Bronchial epithelial cell (primary cell): Measurements from ENCODE around the gene OR6B3. TPM values are rescaled to one million over a fixed set of nuclear protein-coding genes. Genes with fewer than 3 reads are reported as not detected.
"Not testable (repeated sequence)": the region's sequence is repeated elsewhere in the genome, so short reads cannot be mapped to it uniquely, and the experiment has no call there.

ENCODE experiments used
- DNase-seq: peaks from one replicate; pipeline ENCODE4 v3.0.0-alpha.2; 2010; ENCODE audit warnings: low read depth
- FAIRE-seq: peaks from 2 replicates; lab custom pipeline; 2011; peaks lifted over from hg19 to GRCh38; lab: Jason Lieb, UNC
- H3K27me3 ChIP-seq: 2 replicates; pipeline ENCODE4 v1.5.1; 2011; ENCODE audit warnings: low read length; ENCODE audit not compliant: control insufficient read depth, insufficient read depth
- H3K36me3 ChIP-seq: 2 replicates; pipeline ENCODE4 v1.5.1; 2011; ENCODE audit warnings: low read length; ENCODE audit not compliant: control insufficient read depth, insufficient read depth
- H3K4me3 ChIP-seq: 2 replicates; pipeline ENCODE4 v1.5.1; 2011; ENCODE audit warnings: mild to moderate bottlenecking, low read depth, low read length, control low read depth
- CTCF ChIP-seq: IDR thresholded peaks from 2 replicates; pipeline ENCODE4 v1.5.1; 2011; ENCODE audit warnings: mild to moderate bottlenecking, moderate library complexity, low read length, control low read depth, inconsistent platforms; ENCODE audit not compliant: insufficient read depth, severe bottlenecking
- total RNA-seq: library from RNA; depleted of rRNA; stranded (reverse); fragments of >200 nt; gene quantifications from 2 replicates; pipeline ENCODE4 v1.2.1, GENCODE V29; 2014

The OR6B3 gene
- total RNA-seq, 1 donor from 2014 or later: not detected

GRCh38 chr2:240051697-240052096 lies 1.6 kb downstream of the OR6B3 start:
- FAIRE-seq (no peak), DNase-seq (no peak)
- no peaks in the 10 kb centered on the region for H3K36me3 ChIP-seq
- peaks cover 6% of the 10 kb centered on the region for H3K27me3 ChIP-seq
- no peak for TF ChIP-seq CTCF
- no peak overlapping the region for H3K4me3 ChIP-seq

- FAIRE-seq: no peak
- H3K4me3 ChIP-seq: no peak overlapping the region
- H3K36me3 ChIP-seq: no peaks in the 10 kb centered on the region
- H3K27me3 ChIP-seq: peaks cover 6% of the 10 kb centered on the region
- no peak for DNase-seq
- TF ChIP-seq CTCF: no peak
Measured at GRCh38 chr2:240050278-240050677, 3.0 kb downstream of the OR6B3 start.

GRCh38 chr2:240048237-240048636 lies 5.1 kb downstream of the OR6B3 start:
- H3K27me3 ChIP-seq: no peaks in the 10 kb centered on the region
- FAIRE-seq: no peak
- no peak for DNase-seq

GRCh38 chr2:240045098-240045497 lies 8.2 kb downstream of the OR6B3 start:
- Histone ChIP-seq H3K27me3 (no peaks in the 10 kb centered on the region), H3K36me3 (no peaks in the 10 kb centered on the region), H3K4me3 (no peak overlapping the region)
- no peak for TF ChIP-seq CTCF
- no peak for DNase-seq
- no peak for FAIRE-seq

More at GRCh38 chr2:240048237-240048636, 5.1 kb downstream of the OR6B3 start:
- no peak overlapping the region for H3K4me3 ChIP-seq
- no peak for TF ChIP-seq CTCF
- H3K36me3 ChIP-seq: no peaks in the 10 kb centered on the region

GRCh38 chr2:240044096-240044495 lies 9.2 kb downstream of the OR6B3 start:
- DNase-seq, H3K27me3 ChIP-seq, FAIRE-seq: not testable (repeated sequence)

GRCh38 chr2:240043279-240043989 lies 9.9 kb downstream of the OR6B3 start:
- DNase-seq (no peak), FAIRE-seq (no peak)
- H3K4me3 ChIP-seq: no peak overlapping the region
- H3K27me3 ChIP-seq: no peaks in the 10 kb centered on the region
- no peak for TF ChIP-seq CTCF
- no peaks in the 10 kb centered on the region for H3K36me3 ChIP-seq

More at GRCh38 chr2:240044096-240044495, 9.2 kb downstream of the OR6B3 start:
- H3K36me3 ChIP-seq, H3K4me3 ChIP-seq: not testable (repeated sequence)
